HG03575 (cell line): ENCODE measurements around the gene CANT1.
"Not testable (repeated sequence)": the region's sequence is repeated elsewhere in the genome, so short reads cannot be mapped to it uniquely, and the experiment has no call there.

ENCODE experiments used
- ATAC-seq: cut with Tn5 transposase; IDR thresholded peaks from one replicate; pipeline ENCODE4 v1.9.1; 2021; ENCODE audit not compliant: unreplicated experiment, insufficient number of reproducible peaks, low FRiP score; ENCODE audit errors: extremely low read depth

The CANT1 gene

GRCh38 chr17:79044462-79044861 lies 34.9 kb upstream of the CANT1 start:
- ATAC-seq = no peak

- ATAC-seq = no peak
Measured at GRCh38 chr17:79043931-79044320, 34.4 kb upstream of the CANT1 start.

GRCh38 chr17:79043191-79043930 lies 33.8 kb upstream of the CANT1 start:
- no peak for ATAC-seq

- no peak for ATAC-seq
Measured at GRCh38 chr17:79042421-79043190, 33.0 kb upstream of the CANT1 start.

GRCh38 chr17:79041723-79042420 lies 32.3 kb upstream of the CANT1 start:
- ATAC-seq = no peak

GRCh38 chr17:79041041-79041570 lies 31.5 kb upstream of the CANT1 start:
- ATAC-seq = no peak

- no peak for ATAC-seq
Measured at GRCh38 chr17:79039886-79040285, 30.3 kb upstream of the CANT1 start.

GRCh38 chr17:79039171-79039570 lies 29.6 kb upstream of the CANT1 start:
- ATAC-seq = no peak

- no peak for ATAC-seq
Measured at GRCh38 chr17:79038545-79039135, 29.1 kb upstream of the CANT1 start.

- ATAC-seq = no peak
Measured at GRCh38 chr17:79036596-79036995, 27.0 kb upstream of the CANT1 start.

GRCh38 chr17:79036181-79036580 lies 26.6 kb upstream of the CANT1 start:
- ATAC-seq = no peak

GRCh38 chr17:79035686-79036085 lies 26.1 kb upstream of the CANT1 start:
- no peak for ATAC-seq

GRCh38 chr17:79034931-79035485 lies 25.4 kb upstream of the CANT1 start:
- ATAC-seq = no peak

GRCh38 chr17:79033741-79034501 lies 24.4 kb upstream of the CANT1 start:
- ATAC-seq = no peak

- no peak for ATAC-seq
Measured at GRCh38 chr17:79033046-79033616, 23.6 kb upstream of the CANT1 start.

- no peak for ATAC-seq
Measured at GRCh38 chr17:79031996-79032875, 22.7 kb upstream of the CANT1 start.

GRCh38 chr17:79030636-79031035 lies 21.1 kb upstream of the CANT1 start:
- ATAC-seq = not testable (repeated sequence)
